Activated T-helper 17 cell treated with anti-CD3 and anti-CD28 coated beads, Interleukin-2, amount 50 U/mL, for 72 hours (primary cell): ENCODE measurements around the gene RBM17. TPM values are rescaled to one million over a fixed set of nuclear protein-coding genes. Genes with fewer than 3 reads are reported as not detected.

Experiments
- total RNA-seq, 2 donors: library from RNA; stranded (reverse); gene quantifications; one replicate each; pipeline ENCODE4 v1.2.3, GENCODE V29; 2022

RBM17 gene
- total RNA-seq, 2 donors from 2014 or later = 157 to 253 TPM

Other genes starting within 250 kb of the RBM17 start
- gene ANKRD16, start 199.1 kb upstream of the RBM17 start, total RNA-seq = 1 to 10 TPM; 4.6 to 6.8 TPM
- 10 to 100 TPM; 55.9 to 62.0 TPM for gene FBH1, start 198.8 kb upstream of the RBM17 start, total RNA-seq
- gene IL15RA, start 111.5 kb upstream of the RBM17 start, total RNA-seq = 10 to 100 TPM; 25.5 to 28.2 TPM
- 1,000 to 10,000 TPM; 1,342 to 1,348 TPM for gene IL2RA, start 26.7 kb upstream of the RBM17 start, total RNA-seq
- 100 to 1,000 TPM; 157 to 310 TPM for gene PFKFB3, start 113.9 kb downstream of the RBM17 start, total RNA-seq